ENCODE measurements around the gene DCLRE1B.

DNA sequence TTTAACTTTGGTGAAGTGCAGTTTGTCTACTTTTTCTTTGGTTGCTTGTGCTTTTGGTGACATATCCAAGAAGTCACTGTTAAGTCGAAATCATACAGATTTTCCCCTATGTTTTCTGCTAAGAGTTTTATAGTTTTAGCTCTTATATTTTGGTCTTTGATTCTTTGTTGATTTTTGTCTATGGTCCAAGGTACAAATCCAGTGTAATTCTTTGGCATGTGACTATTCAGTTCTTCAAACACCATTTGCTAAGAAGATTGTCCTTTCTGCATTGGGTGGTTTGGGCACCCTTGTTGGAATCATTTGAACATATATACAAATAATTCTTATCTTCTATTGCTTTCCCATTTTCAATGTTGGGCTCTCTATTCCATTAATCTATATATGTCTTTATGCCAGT, 40.2 kb downstream of the DCLRE1B start:
- TF ChIP-seq, protein P1, sequence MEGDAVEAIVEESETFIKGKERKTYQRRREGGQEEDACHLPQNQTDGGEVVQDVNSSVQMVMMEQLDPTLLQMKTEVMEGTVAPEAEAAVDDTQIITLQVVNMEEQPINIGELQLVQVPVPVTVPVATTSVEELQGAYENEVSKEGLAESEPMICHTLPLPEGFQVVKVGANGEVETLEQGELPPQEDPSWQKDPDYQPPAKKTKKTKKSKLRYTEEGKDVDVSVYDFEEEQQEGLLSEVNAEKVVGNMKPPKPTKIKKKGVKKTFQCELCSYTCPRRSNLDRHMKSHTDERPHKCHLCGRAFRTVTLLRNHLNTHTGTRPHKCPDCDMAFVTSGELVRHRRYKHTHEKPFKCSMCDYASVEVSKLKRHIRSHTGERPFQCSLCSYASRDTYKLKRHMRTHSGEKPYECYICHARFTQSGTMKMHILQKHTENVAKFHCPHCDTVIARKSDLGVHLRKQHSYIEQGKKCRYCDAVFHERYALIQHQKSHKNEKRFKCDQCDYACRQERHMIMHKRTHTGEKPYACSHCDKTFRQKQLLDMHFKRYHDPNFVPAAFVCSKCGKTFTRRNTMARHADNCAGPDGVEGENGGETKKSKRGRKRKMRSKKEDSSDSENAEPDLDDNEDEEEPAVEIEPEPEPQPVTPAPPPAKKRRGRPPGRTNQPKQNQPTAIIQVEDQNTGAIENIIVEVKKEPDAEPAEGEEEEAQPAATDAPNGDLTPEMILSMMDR (IDR thresholded peaks at IDR 0.05; ENCODE audit: poor library complexity) = no peak
- no peak for TF ChIP-seq EZH2phosphoT487 (IDR thresholded peaks at IDR 0.05; ENCODE audit: low read depth, severe bottlenecking, unreplicated experiment)

Measured in hepatocyte (in vitro differentiated cells).